Esophagus mucosa (tissue), 1 donor: ENCODE results near the gene FARP1. TPM values are rescaled to one million over a fixed set of nuclear protein-coding genes. Genes with fewer than 3 reads are reported as not detected.

ENCODE experiments used
- ATAC-seq: fragments of 200-7000 bp; cut with Tn5 transposase; one replicate; pipeline ENCODE4 v1.9.1; 2020
- total RNA-seq: library from RNA; stranded (reverse); gene quantifications from one replicate; pipeline ENCODE4 v1.2.4, GENCODE V29; 2023
- donor health status: DM: yes; HTN: yes; CAD: no.

Gene FARP1
- total RNA-seq, 1 donor from 2014 or later: 6.2 TPM

DNA sequence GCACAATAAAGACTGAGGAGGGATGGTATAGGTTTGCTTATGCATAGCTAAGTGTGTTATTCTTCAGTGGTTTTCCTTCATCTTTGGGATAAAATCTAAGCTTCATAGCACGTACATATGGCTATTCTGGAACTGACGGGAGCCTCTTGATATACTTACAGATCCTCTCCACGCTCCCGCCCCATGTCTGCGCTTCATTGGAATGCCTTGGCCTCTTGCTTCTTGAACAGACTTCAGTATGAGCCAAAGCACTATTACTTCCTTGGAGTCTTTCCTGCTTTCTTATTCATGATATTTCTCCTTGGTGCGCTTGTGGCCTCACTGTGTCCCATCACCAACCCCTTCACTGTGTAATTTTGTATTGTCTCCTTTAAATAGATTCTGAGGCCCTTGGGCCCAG, 145.3 kb downstream of the FARP1 start:
- ATAC-seq: no peak

DNA sequence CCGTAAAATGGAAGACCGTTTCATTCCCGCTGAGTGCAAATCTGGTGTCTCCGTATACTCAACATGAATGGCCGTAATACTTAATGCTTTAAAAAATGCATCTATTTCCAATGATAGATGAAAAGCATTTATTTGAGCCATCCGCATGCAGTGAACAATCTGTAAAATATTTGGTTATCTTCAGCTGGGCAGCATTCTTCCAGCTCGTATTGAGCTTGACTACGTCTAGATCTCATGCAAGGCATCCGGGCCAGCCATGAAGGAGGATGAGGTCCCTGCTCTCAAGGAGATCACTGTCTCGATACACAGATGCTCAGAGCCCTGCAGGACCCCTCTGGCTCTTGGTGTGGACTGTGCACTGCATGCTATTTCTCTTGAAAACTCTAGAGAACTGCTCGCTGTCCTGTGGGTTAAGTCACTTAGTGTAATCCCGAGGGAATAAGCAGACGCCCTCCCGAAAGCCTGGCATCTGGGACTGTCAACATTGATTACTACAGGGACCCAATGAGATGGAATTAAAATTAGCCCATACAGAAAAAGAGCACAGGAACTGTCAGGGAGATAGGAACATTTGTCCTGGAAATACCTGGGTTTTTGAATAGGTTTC, 146.5 kb downstream of the FARP1 start:
- no peak for ATAC-seq

DNA sequence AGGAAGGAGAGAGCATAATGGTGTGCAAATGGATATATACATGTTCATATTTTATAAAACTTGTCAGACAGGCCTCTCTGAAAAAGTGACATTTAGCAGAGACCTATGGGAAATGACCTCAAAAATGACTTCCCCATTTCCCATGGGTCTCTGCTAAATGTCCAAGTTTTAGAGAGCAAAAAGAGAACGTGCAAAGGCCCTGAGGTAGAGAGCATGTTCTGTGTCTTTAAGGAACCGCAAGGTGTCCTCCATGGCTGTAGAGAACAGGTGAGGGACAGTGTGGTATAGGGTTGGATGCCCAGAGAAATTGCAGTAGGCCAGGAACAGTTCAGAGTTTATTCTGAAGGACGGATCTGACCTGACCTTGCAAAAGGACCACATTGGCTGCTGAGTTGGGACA, 147.4 kb downstream of the FARP1 start:
- no peak for ATAC-seq

DNA sequence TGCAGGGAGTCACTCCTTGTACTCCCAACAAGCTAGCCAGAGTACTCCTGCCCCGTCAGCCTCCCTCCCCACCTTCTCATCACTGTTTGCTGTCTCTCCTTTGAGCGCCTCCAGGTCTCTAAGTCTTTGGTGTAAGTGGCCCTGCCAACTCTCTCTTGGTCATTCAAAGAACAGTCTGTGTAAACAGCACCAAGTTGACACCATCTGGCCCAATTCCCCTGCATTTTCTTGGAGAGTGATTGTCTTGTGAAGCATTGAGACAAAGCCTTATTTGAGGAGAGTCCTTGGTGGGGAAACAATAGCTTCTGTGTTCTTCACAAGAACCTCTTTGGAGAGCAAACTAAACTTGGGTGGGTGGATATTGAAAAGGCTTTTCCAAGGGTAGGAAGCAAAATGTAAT, 148.8 kb downstream of the FARP1 start:
- ATAC-seq: no peak

DNA sequence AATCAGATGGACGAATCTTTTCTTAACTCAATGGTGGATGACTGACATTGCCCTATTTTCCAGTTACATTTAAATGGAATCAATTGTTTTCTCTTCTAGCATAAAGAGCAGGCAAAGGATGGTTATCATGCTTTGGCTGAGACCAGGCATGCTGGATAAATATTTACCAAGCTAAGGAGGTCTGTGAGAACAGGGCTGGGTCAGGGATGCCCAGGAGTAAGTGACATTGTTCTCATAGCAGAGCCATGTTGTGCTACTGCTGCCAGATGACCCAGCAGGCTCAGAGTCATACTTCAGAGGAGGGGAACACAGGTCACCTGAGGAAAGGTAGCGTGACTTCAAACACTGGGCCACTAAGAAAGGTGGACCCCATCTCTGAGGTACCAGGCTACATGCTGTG, 150.2 kb downstream of the FARP1 start:
- no peak for ATAC-seq

DNA sequence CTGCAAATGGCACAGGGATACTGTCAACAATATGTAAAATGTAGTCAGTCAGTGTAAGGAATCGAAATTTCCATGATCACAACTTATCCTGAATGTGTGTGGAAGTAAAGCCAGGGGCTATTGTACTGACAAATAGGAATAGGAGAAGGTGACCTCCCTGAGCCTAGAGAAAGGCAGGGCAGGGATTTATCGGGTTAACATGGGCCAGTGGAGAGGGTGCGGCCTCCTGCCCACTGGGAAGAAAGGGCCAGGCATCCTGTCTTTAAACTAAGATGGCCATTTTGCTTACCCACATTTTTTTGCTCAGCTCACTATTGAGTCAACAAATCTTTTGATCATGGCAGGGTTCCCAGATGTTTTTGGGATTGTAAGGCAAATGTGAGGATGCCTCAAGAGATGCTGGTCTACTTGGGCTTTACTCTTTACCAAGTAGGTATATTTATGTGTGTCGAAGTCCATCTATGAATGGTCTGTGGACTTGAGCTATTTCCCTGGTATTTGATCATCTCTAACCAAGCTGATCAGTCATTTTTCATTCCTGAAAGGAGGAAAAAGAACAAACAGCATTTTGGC, 150.8 kb downstream of the FARP1 start:
- ATAC-seq: no peak

DNA sequence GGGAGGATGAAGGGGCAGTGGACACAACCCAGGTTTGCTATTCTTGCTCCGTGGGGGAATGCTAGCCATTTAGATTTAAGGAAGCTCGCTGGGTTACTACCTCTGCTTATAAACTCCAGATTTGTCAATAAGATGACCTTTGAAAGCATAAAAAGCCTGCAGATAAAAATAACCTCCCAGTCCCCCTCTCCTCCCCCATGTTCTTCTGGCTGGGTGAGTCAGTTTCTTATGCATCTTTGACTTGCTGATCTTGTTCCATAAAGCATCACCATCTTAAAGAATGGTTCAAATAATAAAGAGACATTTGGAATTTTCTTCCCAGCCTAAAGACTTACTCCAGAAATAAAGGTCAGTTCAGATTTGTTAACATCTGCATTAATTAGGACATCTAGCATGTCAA, 152.5 kb downstream of the FARP1 start:
- no peak for ATAC-seq

DNA sequence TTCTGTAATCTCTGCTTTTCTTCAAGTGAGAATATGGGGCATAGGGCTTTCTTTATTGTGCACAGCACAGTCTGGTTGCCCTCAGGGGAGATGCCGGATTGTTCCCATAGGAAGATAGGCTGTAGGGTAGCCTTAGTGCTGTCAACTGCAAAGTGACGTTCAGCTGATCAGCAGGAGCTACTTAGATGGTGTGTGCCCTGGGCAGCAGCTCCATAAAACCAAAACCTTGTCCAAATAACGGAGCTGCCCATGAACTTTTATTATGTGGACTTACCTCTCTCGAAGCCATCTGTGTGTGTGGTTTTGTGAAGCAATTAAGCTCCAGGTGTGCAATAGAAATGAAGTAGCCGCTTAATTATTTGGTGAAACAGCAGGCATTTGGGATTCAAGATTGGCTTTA, 154.2 kb downstream of the FARP1 start:
- no peak for ATAC-seq

DNA sequence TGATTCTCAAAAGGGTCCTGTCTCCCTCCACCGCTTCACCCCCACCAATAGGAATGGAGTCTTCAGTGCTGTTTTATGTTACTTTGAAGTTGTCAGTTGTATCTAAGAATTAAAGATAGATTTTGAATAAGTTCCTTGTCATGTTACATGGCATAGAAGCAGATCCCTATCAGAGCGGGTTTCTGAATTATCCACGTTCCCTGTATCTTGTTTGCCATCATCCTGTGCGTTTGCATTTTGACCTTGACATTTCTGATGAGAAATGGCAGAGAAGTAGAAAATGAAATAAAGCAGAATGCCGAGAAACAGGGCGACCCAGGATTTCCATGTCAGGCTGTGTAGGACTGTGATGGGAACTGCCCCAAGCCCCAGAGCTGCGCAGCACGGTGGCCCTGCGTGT, 154.9 kb downstream of the FARP1 start:
- no peak for ATAC-seq

DNA sequence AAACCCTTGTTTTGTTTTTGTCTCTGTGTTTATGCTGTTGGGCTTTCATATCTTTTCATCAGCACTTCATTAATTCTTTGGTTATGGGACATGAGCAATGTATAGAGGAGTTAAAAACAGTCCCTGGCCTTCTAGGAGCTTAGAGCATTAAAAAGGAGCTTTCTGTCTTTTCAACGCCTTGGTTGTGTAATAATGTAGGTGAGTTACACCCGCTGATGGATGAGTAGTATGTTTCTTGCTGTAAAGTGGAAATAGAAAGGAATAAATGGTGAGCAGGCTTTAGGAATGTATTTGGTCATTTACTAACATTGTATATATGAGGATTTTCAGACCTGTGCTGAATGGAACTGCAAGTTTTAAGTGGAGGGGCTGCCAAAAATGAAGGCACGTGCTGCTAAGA, 155.7 kb downstream of the FARP1 start:
- ATAC-seq: no peak

DNA sequence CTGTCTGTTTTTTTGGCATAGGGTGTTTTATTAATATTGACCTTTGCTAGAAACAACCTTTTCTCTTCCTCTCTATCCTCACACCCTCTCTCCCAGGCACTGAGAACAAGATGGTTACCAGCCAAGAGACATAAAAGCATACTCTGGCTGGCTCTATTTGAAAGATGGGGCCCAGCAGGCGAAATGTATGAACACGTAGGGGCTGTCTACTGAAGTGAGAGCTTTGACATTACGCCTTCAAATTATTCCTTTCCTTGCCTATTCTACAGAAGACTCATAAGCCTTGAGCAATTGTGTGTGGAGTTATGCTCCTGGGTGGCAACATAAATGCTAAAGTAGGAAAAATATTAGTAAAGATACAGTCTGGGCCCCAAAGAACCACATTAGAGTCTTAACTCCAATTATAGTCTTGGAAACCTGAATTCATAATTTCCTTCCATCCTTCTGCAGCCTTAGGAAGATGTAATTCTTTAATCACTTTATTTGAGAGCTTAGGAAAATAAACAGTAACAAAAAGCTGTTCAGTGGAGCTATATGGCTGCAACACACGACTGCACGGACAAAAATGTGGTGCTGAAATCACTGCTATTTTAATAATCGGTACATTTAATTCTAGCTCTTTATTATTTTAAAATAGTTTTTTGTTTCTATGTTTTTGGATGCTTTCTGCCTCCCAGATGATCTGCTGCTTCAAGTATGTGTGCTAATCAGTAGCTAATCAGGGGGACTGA, 156.5 kb downstream of the FARP1 start:
- no peak for ATAC-seq

DNA sequence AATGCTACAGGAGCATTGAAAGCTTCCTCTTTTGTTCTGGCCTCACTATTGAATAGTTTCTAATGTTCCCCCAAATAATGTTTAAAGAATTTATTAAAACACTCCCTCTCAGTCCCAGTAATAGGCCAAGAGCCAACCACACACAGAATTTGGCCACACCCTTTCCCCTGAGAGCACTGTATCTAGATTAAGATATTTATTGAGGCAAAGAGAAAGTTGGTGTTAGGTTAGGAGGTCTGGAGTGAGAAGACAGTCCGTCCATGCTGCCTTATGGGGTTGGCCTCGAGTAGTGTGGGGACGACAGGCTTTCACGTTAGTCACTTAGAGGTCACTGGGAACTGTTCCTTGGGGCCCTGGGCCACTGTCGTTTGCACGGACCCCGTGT, 157.1 kb downstream of the FARP1 start:
- ATAC-seq: no peak

DNA sequence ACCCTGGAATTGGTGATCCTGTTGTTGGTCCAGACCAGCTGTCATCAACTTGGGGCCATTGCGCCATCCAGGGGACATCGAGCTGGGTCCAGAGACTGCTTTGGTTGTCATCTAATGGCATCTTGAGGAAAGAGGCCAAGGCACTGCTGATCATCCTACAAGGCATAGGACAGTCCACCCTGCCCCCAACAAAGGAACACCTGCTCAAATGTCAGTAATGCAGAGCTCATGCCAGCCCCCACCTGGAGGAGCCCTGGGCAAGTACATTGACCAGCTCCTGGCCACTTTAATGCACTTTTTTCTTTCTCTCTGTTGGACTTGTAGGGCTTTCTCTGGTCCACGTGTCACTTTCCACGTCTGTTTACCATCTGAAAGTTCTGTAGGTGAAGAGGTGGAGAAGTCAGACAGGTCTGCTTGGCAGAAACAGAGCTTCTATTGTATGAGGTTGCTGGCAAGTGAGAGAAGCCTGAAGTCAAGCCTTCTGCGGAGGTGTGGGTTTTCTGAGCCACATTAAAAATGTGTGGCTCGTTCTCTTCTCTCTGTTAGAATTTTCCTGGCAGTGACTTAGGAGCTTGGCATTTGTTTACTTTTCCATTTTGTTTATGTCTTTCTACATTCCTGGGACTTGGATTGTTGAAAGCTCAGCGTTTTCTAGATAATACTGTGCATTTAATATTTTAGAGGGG, 158.2 kb downstream of the FARP1 start:
- no peak for ATAC-seq

DNA sequence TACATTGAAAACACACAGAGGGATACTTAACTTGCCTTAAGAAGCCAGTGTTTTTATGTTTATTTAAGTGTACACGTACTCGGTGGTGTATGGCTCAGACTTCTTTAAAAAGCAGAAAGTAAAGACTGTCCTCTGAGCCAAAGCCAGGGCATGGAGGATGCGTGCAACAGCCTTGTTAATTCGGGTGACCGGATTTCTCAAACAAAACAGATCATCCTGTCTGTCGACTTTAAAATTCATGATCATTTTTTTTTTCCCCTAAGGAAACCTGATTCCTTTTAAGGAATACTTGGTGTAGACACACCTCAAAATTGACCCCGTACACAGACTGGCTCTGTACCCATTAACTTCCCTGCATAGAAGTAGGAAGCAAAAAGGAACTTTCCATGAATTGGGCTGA, 158.8 kb downstream of the FARP1 start:
- ATAC-seq: no peak

DNA sequence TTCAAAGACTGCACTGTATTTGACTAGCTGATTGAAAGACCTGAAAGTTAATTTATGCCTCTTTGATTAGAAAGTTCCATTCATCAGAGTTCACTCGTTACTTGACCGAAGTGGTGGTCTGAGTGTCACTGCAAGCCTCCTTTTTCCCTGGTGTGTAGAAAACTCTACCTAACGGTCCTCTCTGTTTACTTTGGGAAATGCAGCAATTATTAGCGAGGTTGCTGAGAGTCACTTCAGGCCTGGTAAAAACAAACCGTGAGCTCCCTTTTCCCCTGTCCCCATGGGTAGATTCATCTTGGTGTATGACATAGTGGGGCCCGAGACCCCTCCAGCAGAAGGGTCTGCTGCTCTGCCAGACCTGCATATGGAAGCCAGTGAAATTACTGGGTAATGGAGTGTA, 161.0 kb downstream of the FARP1 start:
- no peak for ATAC-seq

DNA sequence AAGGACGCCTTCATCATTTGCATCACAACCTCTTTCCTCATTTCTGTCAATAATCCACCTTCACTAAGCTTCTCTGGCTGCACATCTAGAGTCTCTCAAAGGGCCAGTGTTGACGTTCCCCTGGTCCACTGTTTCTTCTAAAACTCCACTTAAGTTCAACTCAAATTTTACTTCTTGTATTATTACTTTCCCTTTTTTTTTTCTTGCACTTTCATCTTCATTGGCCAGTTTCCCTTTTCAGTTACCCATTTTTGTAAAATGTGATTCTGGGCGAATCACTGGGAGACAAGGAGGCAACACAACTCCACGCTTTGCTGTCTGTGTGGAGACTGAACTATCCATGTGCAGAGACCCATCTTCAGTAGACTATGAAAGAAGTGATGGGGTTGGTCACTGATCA, 162.8 kb downstream of the FARP1 start:
- no peak for ATAC-seq

DNA sequence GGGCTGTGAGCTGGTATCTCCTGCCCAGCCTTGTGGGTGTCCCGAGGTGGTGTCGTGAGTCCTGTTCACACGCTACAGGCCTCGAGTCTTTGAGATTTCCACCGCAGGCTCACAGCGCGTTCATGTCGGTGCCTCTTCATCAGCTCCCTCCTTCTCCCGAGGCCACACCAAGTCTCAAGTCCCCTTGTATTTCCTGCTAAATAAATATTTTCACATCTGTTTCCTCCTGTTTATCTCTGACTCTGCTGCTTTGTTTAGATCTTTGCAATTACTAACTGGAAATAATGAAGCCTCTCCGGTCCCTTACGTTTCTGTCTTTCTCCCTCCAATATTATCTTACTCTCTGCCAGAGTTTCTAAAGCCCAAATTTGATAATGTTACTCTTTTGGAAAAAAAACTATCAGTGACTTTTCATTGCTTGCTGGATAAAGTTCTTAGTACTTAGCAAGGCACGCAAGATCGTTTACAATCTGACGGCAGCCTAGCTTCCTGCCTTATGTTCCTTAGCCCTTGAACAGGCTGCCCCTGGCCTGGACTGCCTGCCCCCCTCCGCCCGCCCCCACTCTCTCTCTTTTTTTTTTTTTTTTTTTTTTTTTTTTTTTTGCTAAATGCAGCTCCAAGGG, 164.7 kb downstream of the FARP1 start:
- no peak for ATAC-seq

DNA sequence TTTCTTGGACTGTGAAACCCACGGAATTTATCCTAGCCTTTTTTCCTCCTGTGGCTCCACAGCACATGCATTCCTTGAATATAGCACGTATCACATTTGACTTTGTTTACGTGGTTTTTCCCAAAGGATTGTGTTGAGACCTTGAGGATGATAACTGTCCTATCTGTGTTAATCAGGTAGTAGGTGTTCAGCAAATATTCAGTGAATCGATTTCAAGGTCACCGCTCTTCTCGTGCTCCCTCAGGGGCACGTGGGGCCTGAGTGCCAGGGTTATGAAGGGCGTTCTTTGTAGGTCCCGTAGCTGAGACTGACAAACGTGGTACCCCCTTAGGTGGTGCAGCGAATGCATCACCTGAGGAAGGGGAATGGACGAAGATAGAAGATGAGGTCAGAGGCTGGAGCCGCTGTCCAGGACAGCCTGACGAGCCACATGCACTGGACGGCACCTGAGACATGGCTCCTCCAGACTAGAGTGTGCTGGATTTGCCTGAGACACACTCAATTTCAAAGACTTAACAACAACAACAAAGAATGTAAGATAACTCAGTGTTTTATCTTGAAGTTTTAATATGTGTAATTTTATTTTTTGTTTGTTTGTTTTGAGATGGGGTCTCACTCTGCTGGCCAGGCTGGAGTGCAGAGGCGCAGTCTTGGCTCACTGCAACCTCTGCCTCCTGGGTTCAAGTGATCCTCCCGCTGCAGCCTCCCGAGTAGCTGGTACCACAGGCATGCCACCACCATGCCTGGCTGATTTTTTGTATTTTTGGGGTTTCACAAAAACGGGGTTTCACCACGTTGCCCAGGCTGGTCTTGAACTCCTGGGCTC, 165.4 kb downstream of the FARP1 start:
- no peak for ATAC-seq

DNA sequence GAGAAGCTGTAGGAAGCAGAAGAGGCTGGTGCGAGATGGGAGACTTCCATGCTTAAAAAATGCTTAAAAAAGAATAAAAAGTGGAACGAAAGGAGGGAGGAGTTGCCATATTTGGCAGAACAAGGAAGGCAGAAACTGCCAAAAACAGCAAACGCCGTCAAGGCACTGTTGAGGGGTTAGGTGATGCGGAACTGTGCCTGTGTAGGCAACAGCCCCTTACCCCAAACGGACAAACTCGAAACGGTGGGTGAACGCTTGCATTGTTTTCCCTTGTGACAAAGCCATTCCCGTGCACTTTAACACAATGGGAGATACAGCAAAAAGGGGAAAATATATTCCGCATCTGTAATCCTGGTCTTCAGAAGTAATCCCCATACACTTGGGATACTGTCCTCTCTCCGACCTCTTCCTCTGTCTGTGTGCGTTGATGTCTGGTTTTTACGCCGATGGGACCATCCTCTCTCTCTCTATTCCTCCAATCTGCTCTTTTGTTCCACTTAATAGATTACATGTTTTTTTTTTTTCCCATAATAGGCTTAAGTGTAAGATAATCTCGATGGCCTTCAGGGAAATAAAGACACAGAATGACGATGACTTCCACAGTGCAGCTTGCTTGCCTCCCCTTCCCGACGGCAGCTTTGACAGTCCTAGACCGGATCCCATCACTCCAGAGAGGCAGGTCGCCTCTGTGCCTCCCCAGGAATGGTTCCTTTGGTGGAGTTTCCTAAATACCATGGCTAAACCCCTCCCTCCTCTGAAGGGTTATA, 166.9 kb downstream of the FARP1 start:
- ATAC-seq: no peak

DNA sequence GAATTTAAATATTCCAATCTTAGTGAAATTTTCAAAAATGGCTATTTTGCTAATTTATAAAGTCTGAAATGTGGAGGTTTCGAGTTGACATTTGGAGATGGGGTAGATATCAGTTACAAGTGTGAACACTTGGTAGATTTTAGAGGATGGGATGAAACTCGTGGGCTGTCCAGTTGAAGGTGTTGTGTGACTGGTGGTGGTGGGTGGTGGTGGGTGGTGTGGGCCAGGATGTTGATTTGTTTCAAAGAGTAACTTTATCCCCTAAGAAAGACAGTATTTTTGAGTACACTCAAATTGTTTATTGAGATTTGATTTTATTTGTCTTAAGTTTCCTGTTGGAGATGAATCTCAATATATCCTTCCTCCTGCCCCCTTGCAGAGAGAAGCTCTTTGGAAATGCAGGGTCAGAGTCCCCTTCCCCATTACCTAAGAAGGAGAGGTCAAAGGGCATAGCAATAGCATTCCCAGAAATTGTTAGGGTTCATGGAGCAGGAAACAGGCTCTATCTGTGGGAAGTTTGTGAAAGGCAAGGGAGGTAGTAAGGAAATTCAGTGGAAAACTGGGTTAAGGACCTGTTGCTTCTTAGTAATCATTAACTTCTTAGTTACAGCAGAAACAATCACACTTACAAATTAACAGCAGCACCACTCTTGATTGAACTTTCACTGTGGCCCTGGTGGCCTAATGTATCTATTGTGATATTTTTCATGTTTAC, 167.7 kb downstream of the FARP1 start:
- ATAC-seq: no peak

DNA sequence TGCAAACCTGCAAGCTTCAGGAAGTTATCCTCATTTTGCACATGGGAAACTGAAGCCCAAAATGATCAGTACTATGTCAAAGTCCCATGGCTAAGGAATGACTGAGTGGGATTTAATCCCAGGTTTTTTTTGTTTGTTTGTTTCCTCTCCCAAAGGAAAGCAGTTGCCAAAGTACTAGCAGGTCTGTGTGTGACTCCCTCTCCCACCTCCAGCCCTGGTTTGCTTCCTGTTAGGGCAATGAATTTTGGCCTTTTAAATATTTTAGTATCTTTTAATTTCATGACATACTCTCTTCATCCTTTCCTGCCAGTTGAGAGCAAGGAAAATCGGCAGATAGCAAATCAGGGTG, 168.3 kb downstream of the FARP1 start:
- no peak for ATAC-seq
